ENCODE data around the gene SPNS1.

Gene SPNS1

DNA sequence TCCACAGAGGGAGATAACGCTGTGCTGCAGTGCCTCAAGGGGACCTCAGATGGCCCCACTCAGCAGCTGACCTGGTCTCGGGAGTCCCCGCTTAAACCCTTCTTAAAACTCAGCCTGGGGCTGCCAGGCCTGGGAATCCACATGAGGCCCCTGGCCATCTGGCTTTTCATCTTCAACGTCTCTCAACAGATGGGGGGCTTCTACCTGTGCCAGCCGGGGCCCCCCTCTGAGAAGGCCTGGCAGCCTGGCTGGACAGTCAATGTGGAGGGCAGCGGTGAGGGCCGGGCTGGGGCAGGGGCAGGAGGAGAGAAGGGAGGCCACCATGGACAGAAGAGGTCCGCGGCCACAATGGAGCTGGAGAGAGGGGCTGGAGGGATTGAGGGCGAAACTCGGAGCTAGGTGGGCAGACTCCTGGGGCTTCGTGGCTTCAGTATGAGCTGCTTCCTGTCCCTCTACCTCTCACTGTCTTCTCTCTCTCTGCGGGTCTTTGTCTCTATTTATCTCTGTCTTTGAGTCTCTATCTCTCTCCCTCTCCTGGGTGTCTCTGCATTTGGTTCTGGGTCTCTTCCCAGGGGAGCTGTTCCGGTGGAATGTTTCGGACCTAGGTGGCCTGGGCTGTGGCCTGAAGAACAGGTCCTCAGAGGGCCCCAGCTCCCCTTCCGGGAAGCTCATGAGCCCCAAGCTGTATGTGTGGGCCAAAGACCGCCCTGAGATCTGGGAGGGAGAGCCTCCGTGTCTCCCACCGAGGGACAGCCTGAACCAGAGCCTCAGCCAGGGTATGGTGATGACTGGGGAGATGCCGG is 42.0 kb upstream of the SPNS1 start:
- FAIRE-seq (no peak), DNase-seq (ENCODE audit: insufficient read length, low spot score) (peak; percentile 63)
- no peak for TF ChIP-seq CTCF (IDR thresholded peaks at IDR 0.05; ENCODE audit: insufficient read depth, missing control alignments)

GRCh38 chr16:28933171-28933570 is 41.4 kb upstream of the SPNS1 start:
- FAIRE-seq: no peak
- no peak for DNase-seq (ENCODE audit: insufficient read length, low spot score)
- no peak for TF ChIP-seq CTCF (IDR thresholded peaks at IDR 0.05; ENCODE audit: insufficient read depth, missing control alignments)

DNA sequence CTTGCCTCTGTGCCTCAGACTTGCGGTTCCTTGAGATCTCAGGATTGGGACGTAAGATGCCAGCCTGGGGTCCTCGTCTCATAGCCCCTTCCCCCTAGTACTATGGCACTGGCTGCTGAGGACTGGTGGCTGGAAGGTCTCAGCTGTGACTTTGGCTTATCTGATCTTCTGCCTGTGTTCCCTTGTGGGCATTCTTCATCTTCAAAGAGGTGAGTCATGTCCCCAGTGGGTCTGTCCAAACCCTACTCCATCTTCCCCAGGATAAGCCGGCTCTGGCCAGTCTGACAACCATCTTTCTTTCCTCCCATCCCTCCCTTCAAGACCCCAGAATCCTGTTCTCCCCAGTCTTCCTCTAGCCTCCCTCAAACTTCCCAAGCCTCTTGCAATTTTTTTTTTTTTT is 39.2 kb upstream of the SPNS1 start:
- no peak for TF ChIP-seq CTCF (IDR thresholded peaks at IDR 0.05; ENCODE audit: insufficient read depth, missing control alignments)
- DNase-seq (ENCODE audit: insufficient read length, low spot score) (no peak), FAIRE-seq (no peak)

GRCh38 chr16:28935924-28936783 is 38.4 kb upstream of the SPNS1 start:
- no peak for TF ChIP-seq CTCF (IDR thresholded peaks at IDR 0.05; ENCODE audit: insufficient read depth, missing control alignments)
- DNase-seq (ENCODE audit: insufficient read length, low spot score) (no peak), FAIRE-seq (no peak)

DNA sequence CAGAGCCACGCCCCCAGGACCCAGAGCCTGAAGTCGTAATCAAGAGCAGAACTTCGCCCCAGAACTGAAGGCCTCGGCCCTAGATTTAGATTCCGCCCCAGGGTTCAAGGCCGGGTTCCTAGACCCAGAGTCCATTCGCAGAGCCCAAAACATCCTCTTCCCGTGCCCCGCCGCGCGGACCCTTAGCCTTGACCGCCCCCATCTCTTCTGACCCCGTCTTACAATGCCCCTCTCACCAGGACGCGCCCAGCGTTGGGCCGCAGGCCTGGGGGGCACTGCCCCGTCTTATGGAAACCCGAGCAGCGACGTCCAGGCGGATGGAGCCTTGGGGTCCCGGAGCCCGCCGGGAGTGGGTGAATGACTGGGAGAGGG is 37.8 kb upstream of the SPNS1 start:
- FAIRE-seq: no peak
- no peak for DNase-seq (ENCODE audit: insufficient read length, low spot score)
- no peak for TF ChIP-seq CTCF (IDR thresholded peaks at IDR 0.05; ENCODE audit: insufficient read depth, missing control alignments)

DNA sequence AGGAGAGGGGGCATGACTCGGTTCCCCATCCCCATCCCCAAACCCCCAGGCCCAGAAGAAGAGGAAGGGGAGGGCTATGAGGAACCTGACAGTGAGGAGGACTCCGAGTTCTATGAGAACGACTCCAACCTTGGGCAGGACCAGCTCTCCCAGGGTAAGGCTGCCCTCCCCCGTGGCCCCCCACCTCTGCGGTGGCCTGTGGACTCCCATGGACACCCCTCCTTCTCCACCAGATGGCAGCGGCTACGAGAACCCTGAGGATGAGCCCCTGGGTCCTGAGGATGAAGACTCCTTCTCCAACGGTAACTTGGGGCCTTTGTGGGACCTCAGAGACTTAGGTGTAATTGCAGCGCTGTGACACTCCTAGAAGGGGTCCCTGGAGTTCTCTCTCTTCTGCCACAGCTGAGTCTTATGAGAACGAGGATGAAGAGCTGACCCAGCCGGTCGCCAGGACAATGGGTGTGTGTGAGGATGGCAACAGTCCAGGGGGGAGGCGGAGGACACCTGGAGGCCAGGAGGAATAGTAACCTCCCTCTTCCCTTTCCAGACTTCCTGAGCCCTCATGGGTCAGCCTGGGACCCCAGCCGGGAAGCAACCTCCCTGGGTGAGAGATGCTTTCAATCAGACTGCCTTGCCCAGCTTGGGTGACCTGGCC is 37.2 kb upstream of the SPNS1 start:
- no peak for FAIRE-seq
- DNase-seq (ENCODE audit: insufficient read length, low spot score): no peak
- no peak for TF ChIP-seq CTCF (IDR thresholded peaks at IDR 0.05; ENCODE audit: insufficient read depth, missing control alignments)

All from D721Med (cell line).